Measurements from ENCODE around the gene GPC3.

GRCh38 chrX:133913009-133913408, 72.4 kb downstream of the GPC3 start:
- TF ChIP-seq EZH2 (IDR thresholded peaks at IDR 0.05; ENCODE audit: borderline replicate concordance, low read depth, low read length, poor library complexity, severe bottlenecking), result no peak
- no peak for TF ChIP-seq CTCF (conservative IDR thresholded peaks at IDR 0.05; ENCODE audit: low read depth, low read length)
